Superior temporal gyrus (tissue), 1 donor: ENCODE measurements around the gene NKX2-3.

Source experiments
- DNase-seq: peaks from one replicate; pipeline ENCODE4 v3.0.0-alpha.2; 2016; ENCODE audit errors: extremely low spot score

NKX2-3 gene

DNA sequence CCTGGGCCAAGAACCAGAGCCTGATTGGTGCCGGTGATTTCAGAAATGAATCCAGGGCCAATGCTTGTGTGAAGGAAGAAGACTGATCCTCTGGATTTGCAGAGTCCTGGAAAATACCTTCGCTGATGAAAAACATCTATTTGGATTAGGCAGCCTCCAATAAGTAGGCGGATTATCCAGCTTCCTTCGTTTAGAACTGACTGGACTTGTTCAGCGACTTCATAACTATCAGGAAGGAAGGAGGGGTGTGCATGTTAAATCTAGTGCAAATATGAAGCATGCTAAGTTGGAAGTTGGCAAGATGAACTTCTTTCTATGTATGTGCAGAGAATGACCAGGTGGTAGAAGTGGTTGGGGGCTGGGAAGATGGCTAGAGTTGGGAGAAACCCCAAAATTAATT, 41.0 kb downstream of the NKX2-3 start:
- DNase-seq = no peak

GRCh38 chr10:99579971-99580370, 47.2 kb downstream of the NKX2-3 start:
- DNase-seq = no peak

GRCh38 chr10:99582255-99582770, 49.6 kb downstream of the NKX2-3 start:
- DNase-seq = no peak

GRCh38 chr10:99583687-99584086, 50.9 kb downstream of the NKX2-3 start:
- DNase-seq = no peak
